Measurements from ENCODE around the gene NTMT1.
A peak's percentile ranks its signal among the peaks of the same experiment; 100 is the strongest.
"Not testable (repeated sequence)": the region's sequence is repeated elsewhere in the genome, so short reads cannot be mapped to it uniquely, and the experiment has no call there.

Gene NTMT1

GRCh38 chr9:129626079-129626624 is at the start of gene NTMT1:
NTMT1 (plus strand) TSS chr9:129626163; CDS start chr9:129632704, 6,541 bp downstream.
- peak; percentile 92 for DNase-seq (ENCODE audit: low spot score)

- DNase-seq (ENCODE audit: low spot score): no peak
Measured at GRCh38 chr9:129576546-129577543, 49.1 kb upstream of the NTMT1 start.

GRCh38 chr9:129579294-129579693 is 46.7 kb upstream of the NTMT1 start:
- DNase-seq (ENCODE audit: low spot score): no peak

GRCh38 chr9:129580211-129580915 is 45.6 kb upstream of the NTMT1 start:
- no peak for DNase-seq (ENCODE audit: low spot score)

GRCh38 chr9:129581505-129582189 is 44.3 kb upstream of the NTMT1 start:
- no peak for DNase-seq (ENCODE audit: low spot score)

GRCh38 chr9:129582855-129583254 is 43.1 kb upstream of the NTMT1 start:
- DNase-seq (ENCODE audit: low spot score): no peak

- DNase-seq (ENCODE audit: low spot score): no peak
Measured at GRCh38 chr9:129583308-129584038, 42.5 kb upstream of the NTMT1 start.

GRCh38 chr9:129584136-129584535 is 41.8 kb upstream of the NTMT1 start:
- DNase-seq (ENCODE audit: low spot score): peak; percentile 73

GRCh38 chr9:129585352-129585751 is 40.6 kb upstream of the NTMT1 start:
- no peak for DNase-seq (ENCODE audit: low spot score)

- no peak for DNase-seq (ENCODE audit: low spot score)
Measured at GRCh38 chr9:129586245-129586644, 39.7 kb upstream of the NTMT1 start.

GRCh38 chr9:129586685-129587084 is 39.3 kb upstream of the NTMT1 start:
- DNase-seq (ENCODE audit: low spot score): no peak

GRCh38 chr9:129587487-129588262 is 38.3 kb upstream of the NTMT1 start:
- no peak for DNase-seq (ENCODE audit: low spot score)

GRCh38 chr9:129590466-129590865 is 35.5 kb upstream of the NTMT1 start:
- DNase-seq (ENCODE audit: low spot score): peak; percentile 69

- no peak for DNase-seq (ENCODE audit: low spot score)
Measured at GRCh38 chr9:129591916-129592315, 34.0 kb upstream of the NTMT1 start.

- DNase-seq (ENCODE audit: low spot score): not testable (repeated sequence)
Measured at GRCh38 chr9:129592790-129593189, 33.2 kb upstream of the NTMT1 start.

- no peak for DNase-seq (ENCODE audit: low spot score)
Measured at GRCh38 chr9:129594632-129595031, 31.3 kb upstream of the NTMT1 start.

- no peak for DNase-seq (ENCODE audit: low spot score)
Measured at GRCh38 chr9:129595311-129595741, 30.6 kb upstream of the NTMT1 start.

GRCh38 chr9:129595903-129596540 is 29.9 kb upstream of the NTMT1 start:
- DNase-seq (ENCODE audit: low spot score): no peak

- DNase-seq (ENCODE audit: low spot score): peak; percentile 91
Measured at GRCh38 chr9:129596541-129597331, 29.2 kb upstream of the NTMT1 start.

Measured in ecto neural progenitor cell (in vitro differentiated cells).